EH (cell line): ENCODE data around the gene TRAPPC1.
"Not testable (repeated sequence)": the region's sequence is repeated elsewhere in the genome, so short reads cannot be mapped to it uniquely, and the experiment has no call there.

Source experiments
- DNase-seq: peaks from one replicate; pipeline ENCODE4 v3.0.0-alpha.2; 2015; ENCODE audit warnings: low read depth

TRAPPC1 gene, protein sequence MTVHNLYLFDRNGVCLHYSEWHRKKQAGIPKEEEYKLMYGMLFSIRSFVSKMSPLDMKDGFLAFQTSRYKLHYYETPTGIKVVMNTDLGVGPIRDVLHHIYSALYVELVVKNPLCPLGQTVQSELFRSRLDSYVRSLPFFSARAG

DNA sequence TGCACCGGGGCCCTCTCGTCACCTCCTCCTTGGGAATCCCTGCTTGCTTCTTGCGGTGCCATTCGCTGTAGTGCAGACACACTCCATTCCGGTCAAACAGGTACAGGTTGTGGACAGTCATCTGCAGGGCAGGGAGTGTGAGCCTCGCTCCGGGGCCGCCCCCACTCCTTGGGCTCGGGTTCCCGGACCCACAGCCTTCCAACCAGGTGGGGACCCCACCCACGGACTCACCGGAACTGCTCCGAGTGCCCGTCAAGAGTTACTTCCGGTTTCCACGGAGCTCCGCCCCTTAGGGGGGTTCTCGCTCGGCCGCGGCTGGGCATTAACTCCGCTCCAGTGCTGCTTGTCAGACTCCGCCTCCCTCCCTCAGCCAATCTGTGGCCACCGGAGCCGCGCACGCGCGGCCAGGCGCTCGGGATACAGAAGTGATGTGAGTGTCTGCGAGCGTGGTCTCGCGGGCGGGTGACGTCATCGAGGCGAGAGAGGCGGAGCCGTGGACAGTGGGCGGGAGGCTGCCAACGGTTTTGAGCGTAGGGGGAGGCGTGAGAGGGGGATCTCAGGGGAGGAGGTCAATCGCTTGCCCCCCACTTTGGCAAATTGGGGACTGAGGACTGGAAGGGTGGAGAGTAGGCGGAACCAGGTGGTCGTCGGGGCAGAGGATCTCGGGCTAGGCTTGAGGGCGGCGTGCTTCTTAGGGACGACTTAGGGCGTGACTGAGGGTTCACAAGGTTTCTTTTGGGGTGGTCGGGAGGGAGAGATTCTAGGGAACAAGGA, at the start of gene TRAPPC1, which contains the start of gene CNTROB:
Gene TRAPPC1 (minus strand): TSS at position 238 of the 774 bp plus-strand sequence. CDS start 117 bp downstream, at position 121.
Gene CNTROB (plus strand): TSS at position 498 of the 774 bp plus-strand sequence. CDS start 874 bp downstream, outside the sequence.
- peak; percentile 99 for DNase-seq

DNA sequence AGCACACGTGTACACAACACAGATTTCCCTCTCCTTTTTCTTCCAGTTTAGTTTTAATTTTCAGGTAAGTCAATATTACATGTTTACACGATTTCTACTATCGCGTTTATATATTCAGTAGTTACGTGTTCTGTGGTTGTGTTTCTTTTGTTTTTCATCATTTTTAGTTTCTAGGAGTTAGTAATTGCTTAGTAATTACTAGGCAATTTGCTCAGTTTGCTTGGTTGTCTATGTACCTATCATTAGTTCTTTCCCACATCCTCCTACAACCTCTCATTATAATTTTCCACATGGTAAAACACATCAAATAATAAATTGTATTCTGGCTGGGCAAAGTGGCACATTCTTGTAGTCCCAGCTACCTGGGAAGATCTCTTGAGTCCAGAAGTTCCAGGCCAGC, 46.1 kb upstream of the TRAPPC1 start:
- no peak for DNase-seq

DNA sequence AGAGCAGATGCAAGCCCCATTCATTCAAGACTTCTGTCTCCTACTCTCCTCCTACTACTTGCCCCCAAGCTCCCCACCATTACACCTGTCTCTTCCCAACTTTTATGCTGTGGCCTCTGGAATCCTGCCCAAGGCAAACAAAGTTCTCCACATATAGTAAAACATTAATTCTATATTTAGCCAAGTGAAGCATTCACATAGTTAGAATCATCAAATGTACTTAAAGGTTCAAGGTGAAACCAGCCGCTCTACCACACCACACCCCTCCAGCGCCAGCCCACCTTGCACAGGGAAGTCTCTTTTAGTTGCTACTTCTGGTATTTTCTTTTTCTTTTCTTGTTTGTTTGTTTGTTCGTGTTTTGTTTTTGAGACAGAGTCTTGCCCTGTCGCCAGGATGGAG, 45.3 kb upstream of the TRAPPC1 start:
- DNase-seq = no peak

DNA sequence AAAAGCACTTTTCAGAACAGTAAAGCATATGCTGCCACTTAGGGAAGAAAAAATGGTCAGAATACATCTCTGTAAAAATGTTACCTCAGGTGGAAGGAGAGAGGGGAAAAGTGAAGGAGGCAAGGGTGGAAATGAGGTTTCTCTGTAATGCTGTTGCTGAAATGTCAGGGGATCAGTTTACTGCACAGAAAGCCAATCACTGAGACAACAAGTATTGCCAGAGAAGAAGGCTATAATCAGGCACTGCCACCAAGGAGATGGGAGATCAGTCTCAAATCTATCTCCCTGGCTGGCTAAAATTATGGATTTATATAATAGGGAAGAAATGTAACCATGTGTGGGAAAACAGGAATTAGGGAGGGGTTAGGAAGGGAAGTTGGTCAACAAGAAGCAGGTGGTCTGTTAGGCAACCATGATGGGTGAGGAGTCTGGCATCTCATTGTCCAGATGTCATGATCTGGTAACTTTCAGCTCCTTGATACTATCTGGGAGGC, 42.9 kb upstream of the TRAPPC1 start:
- no peak for DNase-seq

DNA sequence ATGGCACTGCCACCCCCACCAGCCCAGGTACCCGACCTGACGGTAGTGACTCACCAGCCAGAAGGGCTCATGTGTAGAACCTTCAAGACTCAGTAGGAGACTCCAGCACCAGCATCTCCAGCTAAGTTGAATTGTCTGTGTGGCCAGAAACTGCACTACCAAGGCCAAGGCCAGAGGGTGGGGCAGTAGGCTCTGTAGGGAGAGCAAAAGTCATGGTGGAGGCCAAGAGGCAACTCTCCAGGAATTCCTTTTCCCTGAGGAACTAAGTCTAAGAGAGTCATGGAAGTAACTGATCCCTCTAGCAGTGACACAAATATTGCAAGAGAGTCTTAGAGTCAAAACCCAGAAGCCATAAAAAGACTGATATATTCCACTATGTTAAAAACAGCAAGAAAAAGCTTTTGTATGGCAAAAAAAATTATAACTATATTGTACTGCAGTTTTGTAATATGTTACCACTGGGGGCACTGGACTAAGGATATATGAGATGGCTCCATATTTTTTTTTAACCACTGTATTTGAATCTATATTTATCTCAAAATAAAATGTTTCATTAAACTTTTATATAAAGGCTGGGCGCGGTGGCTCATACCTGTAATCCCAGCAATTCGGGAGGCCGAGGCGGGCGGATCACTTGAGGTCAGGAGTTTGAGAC, 40.5 kb upstream of the TRAPPC1 start:
- no peak for DNase-seq

DNA sequence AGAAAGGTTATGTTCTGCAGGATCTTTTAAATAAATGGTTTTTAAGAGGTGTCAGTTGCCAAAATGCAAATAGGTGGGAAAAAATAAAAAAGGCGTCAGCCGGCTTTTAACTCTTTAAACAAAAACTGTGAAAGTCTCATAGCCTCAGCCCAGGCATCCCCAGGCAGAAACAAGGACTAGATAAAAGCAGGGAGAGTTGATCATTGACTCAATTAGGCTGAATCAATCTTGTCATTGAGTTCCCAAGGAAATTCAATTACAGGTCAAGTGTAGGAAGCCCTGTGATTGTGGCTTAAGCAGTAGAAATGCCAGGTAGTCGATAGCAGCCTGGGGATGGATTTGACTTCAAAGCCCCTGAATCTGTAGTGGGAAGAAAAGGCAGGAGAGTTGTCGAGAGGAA, 39.9 kb upstream of the TRAPPC1 start:
- no peak for DNase-seq

DNA sequence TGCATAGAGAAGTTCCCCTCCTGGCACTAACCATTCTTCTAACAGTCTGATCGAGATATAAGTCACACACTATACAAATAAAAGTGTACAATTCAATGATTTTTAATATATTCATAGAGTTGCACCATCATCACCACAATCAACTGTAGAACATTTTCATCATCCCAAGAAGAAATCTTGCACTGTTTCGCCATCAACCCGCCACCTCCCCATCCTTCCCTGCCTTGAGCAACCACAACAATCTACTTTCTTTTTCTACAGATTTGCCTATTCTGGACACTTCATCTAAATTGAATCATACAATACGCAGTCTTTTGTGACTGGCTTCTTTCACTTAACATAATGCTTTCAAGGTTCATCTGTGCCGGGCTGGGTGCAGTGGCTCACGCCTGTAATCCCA, 37.7 kb upstream of the TRAPPC1 start:
- DNase-seq = no peak

DNA sequence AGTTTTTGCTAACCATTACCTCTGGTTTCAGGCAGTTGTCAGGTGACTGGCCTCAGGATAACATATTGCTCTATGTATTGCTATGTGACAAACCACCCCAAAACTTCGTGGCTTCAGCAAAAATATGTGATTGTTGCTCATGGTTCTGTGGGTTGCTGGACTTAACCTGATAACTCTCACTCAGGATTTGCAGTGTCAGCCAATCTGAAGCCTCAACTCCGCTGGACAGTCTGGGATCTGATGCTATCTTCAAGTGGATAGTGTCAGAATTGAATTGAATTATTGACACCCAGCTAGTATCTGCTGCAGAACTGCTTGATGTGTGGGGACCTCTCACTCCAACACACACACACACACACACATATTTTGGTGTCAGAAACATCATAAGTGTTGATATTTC, 36.0 kb upstream of the TRAPPC1 start:
- no peak for DNase-seq

DNA sequence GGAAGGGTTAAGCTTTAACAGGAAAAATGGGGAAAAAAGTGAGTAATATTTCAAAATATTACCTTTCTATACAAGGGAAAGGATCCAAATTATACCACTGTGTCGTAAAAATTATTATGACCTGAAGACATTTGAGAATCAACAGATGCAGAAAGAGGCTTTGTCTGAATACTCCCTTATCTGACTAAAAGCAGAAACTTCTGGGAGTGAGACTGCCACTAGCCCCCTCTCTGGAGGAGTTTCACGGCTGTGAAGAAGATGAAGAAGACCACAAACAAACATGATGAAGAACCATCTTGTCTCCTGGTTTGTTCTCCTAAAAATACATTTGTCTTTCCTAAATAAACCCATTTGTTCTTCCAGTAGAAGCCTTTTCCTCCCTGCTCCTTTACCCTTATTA, 29.7 kb upstream of the TRAPPC1 start:
- no peak for DNase-seq

DNA sequence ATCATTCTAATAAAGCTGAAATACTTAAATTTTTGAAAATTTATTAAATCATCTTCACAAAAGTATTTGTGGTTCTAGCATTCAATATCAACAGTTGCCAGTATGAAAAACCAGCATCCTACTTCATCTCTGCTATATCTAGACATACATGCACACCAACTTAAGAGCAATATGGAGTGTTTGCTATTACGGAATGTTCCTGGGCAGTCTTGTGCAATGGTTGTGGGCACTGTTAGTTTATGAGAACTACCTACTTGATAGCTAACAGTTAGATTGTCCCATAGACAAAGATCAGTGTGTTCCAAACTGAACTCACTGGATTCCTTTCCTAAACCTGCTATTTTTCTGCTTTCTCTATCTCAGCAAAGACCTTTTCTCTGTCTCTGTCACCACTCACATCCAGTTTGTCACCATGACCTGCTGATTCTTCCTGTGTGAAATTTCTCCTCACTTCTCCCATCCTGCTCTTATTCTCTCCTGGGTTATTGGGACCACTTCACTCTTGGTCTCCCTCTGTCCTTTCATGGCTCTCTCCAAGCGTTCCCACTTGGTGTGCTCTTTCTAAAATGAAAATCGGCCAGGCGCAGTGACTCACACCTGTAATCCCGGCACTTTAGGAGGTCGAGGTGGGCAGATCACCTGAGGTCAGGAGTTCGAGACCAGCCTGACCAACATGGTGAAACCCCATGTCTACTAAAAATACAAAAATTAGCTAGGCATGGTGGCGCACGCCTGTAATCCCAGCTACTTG, 27.9 kb upstream of the TRAPPC1 start:
- no peak for DNase-seq

DNA sequence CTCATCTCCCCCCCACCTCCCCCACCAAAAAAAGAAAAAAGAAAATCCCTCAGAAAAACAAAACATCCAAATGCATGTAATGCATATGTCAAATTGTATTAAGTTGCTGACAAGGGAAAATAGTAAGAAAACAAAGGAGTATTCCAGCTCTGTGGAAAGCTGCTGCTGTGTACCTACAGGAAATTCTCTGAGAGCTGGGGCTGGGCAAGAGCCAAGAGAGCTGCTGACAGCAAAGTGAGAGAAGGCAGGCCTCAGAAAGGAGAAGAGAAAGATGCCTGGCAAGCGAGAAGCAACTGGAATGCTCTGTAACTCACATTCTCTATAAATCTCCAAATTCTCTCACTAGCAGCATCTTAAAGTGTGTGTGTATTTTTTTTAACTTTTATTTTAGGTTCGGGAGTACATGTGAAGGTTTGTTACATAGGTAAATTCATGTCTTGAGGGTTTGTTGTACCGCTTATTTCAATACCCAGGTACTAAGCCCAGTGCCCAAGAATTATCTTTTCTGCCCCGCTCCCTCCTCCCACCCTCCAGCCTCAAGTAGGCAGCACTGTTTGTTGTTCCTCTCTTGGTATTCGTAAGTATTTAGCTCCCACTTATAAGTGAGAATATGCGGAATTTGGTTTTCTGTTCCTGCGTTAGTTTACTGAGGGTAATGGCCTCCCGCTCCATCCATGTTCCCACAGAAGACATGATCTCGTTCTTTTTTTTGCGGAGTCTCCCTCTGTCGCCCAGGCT, 24.7 kb upstream of the TRAPPC1 start:
- peak; percentile 24 for DNase-seq

DNA sequence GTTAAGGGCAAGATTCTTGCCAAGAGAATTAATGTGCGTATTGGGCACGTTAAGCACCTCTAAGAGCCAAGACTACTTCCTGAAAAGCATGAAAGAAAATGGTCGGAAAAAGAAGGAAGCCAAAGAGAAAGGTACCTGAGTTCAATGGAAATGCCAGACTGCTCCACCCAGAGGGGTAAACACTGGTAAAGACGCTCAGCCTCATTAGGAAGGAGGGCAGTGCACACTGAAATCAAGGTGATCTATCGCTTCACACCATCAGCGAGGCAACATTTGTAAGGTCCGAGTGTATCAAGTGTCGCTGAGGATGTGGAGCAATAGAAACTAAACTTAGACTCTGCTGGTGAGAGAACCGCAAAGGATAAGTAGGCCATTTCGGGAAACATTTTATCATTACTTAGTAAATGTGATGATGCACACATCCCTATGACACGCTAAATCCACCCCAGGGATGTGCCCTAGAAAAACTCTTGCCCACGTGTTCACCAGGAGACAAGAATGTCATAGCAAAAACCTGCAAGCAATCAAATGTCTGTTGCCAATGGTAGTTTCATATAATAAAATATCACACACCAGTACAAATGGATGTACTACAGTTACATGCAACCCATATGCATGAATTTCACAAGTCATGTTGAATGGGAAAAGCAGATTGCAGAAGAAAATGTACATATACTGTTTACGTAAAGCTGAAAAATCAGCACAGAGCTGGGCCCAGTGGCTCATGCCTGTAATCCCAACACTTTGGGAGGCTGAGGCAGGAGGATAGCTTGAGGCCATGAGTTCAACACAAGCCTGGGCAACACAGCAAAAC, 23.9 kb upstream of the TRAPPC1 start:
- no peak for DNase-seq

DNA sequence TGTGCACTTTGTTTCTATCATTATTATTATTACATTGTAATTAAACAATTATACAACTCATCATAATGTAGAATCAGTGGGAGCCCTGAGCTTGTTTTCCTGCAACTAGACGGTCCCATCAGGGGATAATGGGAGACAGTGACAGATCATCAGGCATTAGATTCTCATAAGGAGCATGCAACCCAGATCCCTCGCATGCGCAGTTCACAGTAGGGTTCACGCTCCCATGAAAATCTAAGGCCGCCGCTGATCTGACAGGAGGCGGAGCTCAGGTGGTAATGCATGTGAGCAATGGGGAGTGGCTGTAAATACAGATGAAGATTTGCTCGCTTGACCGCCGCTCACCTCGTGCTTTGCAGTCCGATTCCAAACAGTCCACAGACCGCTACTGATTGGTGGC, 21.5 kb upstream of the TRAPPC1 start:
- not testable (repeated sequence) for DNase-seq

DNA sequence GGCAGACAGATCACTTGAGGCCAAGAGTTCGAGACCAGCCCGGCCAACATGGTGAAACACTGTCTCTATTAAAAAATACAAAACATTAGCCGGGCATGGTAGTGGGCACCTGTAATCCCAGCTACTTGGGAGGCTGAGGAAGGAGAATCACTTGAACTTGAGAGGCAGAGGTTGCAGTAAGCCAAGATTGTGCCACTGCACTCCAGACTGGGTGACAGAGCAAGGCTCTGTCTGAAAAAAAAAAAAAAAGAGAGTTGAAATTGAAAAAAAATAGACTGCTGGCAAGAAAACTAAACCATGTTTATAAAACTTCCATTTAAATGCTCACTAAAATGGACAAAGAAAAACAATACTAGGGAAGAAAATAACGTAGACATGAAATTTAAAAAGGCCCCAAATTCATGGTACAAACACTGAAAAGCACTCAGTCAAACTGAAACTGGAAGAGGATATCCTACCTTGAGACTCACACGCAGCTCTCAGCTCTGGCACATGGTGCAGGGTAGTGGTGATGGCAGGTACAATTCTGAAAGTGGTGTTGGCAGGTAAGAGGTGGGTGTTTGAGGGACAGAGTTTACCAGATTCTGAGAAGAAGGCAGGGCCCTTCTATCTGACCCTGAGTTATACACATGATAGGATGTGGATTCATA, 19.5 kb upstream of the TRAPPC1 start:
- no peak for DNase-seq

DNA sequence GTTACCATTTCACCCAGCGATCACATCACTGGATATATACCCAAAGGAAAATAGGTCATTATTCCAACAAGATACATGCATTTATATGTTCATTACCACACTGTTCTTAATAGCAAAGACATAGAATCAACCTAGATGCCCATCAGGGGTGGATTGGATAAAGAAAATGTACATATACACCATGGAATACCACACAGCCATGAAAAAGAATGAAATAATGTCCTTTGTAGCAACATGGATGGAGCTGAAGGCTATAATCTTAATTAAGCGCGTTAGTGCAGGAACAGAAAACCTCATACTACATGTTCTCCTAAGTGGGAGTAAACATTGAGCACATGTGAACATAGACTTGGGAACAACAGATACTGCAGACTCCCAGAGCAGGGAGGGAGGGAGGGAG, 18.8 kb upstream of the TRAPPC1 start:
- DNase-seq = no peak

DNA sequence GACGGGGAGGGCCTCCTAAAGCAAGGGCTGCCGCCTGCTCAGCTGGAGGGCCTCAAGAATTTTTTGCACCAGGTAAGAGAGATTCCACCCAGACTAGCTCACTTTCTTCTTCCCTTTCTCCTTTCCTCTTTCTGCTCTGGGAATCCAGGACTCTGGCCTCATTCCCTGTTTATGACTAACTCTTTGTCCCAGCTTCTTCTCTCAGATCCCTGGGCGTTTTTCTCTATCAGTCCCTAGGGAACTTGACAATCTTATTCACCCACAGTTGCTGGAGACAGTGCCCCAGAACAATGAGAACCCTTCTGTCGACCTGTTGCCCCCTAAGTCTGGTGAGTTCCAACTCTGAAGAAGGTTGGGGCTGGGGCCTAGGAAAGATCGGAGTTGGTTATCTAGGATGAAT, 15.9 kb upstream of the TRAPPC1 start:
- DNase-seq = no peak

DNA sequence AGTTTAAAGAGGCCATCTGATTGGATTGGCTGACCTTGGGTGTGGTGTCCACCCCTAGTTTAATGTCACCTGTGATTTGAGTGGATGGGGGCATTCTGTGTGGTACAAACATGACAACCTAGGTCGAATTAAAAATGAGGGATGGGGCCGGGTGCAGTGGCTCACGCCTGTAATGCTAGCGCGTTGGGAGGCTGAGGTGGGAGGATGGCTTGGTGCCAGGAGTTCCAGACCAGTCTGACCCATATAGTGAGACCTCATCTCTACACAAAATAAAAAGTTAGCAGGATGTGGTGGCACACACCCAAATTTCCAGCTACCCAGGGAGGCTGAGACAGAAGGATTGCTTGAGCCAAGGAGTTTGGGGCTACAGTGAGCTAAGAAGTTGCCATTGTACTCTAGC, 14.7 kb upstream of the TRAPPC1 start:
- DNase-seq = no peak

DNA sequence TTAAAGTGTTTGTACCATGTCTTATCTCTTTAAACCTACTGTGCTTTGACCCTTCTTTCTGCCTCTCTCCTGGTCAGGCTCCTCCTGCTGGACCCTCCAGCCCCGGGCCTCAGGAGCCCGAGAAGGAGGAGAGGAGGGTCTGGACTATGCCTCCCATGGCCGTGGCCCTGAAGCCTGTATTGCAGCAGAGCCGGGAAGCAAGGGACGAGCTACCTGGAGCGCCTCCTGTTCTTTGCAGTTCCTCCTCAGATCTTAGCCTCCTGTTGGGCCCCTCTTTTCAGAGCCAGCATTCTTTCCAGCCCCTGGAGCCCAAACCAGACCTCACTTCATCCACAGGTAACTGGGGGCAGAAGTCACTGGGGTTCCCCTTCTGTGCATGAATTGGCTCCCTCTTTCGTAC, 13.9 kb upstream of the TRAPPC1 start:
- DNase-seq = no peak

DNA sequence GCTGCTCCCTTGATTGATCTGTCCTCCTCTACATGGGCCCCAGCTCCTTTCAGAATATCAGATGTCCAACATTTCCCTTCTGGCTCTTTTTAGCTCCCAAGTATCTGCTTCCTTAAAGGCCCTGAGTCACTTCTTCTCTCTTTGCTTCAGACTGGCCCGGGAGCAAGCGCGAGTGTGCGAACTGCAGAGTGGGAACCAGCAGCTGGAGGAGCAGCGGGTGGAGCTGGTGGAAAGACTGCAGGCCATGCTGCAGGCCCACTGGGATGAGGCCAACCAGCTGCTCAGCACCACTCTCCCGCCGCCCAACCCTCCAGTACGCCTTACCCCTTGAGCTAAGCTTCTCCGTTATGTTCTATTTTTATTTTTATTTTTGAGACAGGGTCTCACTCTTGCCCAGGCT, 12.6 kb upstream of the TRAPPC1 start:
- no peak for DNase-seq

DNA sequence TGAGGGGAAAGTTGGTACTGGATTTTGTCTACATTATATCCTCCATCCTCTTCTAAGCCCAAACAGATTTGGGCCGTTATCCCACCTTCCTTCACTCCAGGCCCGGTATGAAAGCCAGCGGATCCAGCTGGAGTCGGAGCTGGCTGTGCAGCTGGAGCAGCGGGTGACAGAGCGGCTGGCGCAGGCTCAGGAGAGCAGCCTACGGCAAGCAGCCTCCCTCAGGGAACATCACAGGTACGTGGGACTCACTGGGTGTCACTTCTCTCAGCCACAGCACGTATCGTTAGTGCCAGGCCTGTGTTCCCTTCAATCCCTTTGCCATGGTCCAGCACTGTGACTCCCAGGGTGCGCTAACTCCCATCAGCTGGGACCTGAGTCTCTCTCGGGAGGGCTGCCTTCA, 11.5 kb upstream of the TRAPPC1 start:
- no peak for DNase-seq
